Uterus (tissue), 2 donors: ENCODE results near the gene RAB11FIP4.

ENCODE experiments used
- CTCF ChIP-seq, 4 experiments: fragments of 200-600 bp in 2 of 4; fragments of 450-650 bp in 2 of 4; sonication (generic) in 2 of 4; IDR thresholded peaks; one replicate each; pipeline ENCODE4 v1.5.1; 2016 to 2019; ENCODE audit warnings: antibody characterized with exemption in 4 of 4, mild to moderate bottlenecking in 2 of 4, moderate library complexity in 1 of 4
- POLR2A ChIP-seq, 2 donors: fragments of 450-650 bp; IDR thresholded peaks; one replicate each; pipeline ENCODE4 v1.6.1; 2016; ENCODE audit warnings: antibody characterized with exemption in 2 of 2, mild to moderate bottlenecking in 1 of 2, moderate library complexity in 1 of 2

- no peak for TF ChIP-seq CTCF (IDR thresholded peaks at IDR 0.05)
- no peak for TF ChIP-seq POLR2A (IDR thresholded peaks at IDR 0.05)
These were observed 2.3 kb downstream of the RAB11FIP4 start for GRCh38 chr17:31393749-31394146.
